HEK293 (cell line): ENCODE data around the gene TRIM5.
A peak's percentile ranks its signal among the peaks of the same experiment; 100 is the strongest.
"Not testable (repeated sequence)": the region's sequence is repeated elsewhere in the genome, so short reads cannot be mapped to it uniquely, and the experiment has no call there.

ENCODE experiments used
- CTCF ChIA-PET: fragments of 350-600 bp; formaldehyde crosslinking; extraction: SDS; loops from one replicate; lab custom pipeline; 2021; ENCODE audit warnings: antibody characterized with exemption; lab: Yijun Ruan, JAX
- POLR2A ChIA-PET: fragments of 300-600 bp; formaldehyde crosslinking; extraction: SDS; loops from one replicate; lab custom pipeline; 2020; ENCODE audit warnings: antibody characterized with exemption, inconsistent platforms; lab: Yijun Ruan, JAX
- H3K27ac ChIP-seq: fragments of 200-500 bp; sonication (Bioruptor generic); 2 replicates; pipeline ENCODE4 v1.5.1; 2014; ENCODE audit warnings: low read depth, low read length, control low read depth, inconsistent platforms; ENCODE audit errors: extremely low read depth
- H3K36me3 ChIP-seq, 2 experiments: fragments of 200-500 bp in 1 of 2; sonication (Bioruptor generic) in 1 of 2; 1 replicate in 1 of 2; 2 replicates in 1 of 2; pipeline ENCODE4 v1.5.1; 2014 to 2017; ENCODE audit warnings: inconsistent platforms in 2 of 2, low read length in 2 of 2; ENCODE audit not compliant: control insufficient read depth in 2 of 2, insufficient read depth in 1 of 2
- H3K4me1 ChIP-seq: fragments of 200-500 bp; sonication (Bioruptor generic); 2 replicates; pipeline ENCODE4 v1.5.1; 2014; ENCODE audit warnings: mild to moderate bottlenecking, low read length, inconsistent platforms; ENCODE audit not compliant: control insufficient read depth, insufficient read depth
- H3K4me3 ChIP-seq: 2 replicates; pipeline ENCODE4 v1.5.1; 2011; ENCODE audit warnings: low read depth, mild to moderate bottlenecking, control low read depth, low read length, moderate library complexity
- H3K9me3 ChIP-seq: fragments of 200-500 bp; sonication (Bioruptor generic); 2 replicates; pipeline ENCODE4 v1.5.1; 2014; ENCODE audit warnings: low read depth, low read length, inconsistent platforms; ENCODE audit not compliant: control insufficient read depth, insufficient read depth
- ZBTB8A ChIP-seq: fragments of 450-650 bp; formaldehyde crosslinking; IDR thresholded peaks from 2 replicates; pipeline ENCODE4 v1.5.1; 2016; ENCODE audit warnings: missing biosample characterization, missing genetic modification characterization
- ZNF138 ChIP-seq: fragments of 450-650 bp; formaldehyde crosslinking; IDR thresholded peaks from 2 replicates; pipeline ENCODE4 v1.5.1; 2016; ENCODE audit warnings: missing biosample characterization, missing genetic modification characterization, borderline replicate concordance
- ZNF146 ChIP-seq: fragments of 450-650 bp; formaldehyde crosslinking; IDR thresholded peaks from 2 replicates; pipeline ENCODE4 v1.5.1; 2016; ENCODE audit warnings: missing biosample characterization, missing genetic modification characterization
- ZNF274 ChIP-seq, 2 experiments: fragments of 200-500 bp in 1 of 2; fragments of 450-650 bp in 1 of 2; sonication (Bioruptor generic) in 1 of 2; formaldehyde crosslinking in 1 of 2; IDR thresholded peaks; 2 replicates each; pipeline versions ENCODE4 v1.5.1 to v1.6.1; 2014 to 2016; ENCODE audit warnings: borderline replicate concordance in 1 of 2, inconsistent platforms in 1 of 2, low read length in 1 of 2, missing biosample characterization in 1 of 2, missing genetic modification characterization in 1 of 2
- ZNF677 ChIP-seq: fragments of 450-650 bp; IDR thresholded peaks from 2 replicates; pipeline ENCODE4 v1.5.0; 2018; ENCODE audit warnings: missing biosample characterization, mild to moderate bottlenecking, missing genetic modification characterization, moderate library complexity
- ZNF791 ChIP-seq: fragments of 450-650 bp; formaldehyde crosslinking; IDR thresholded peaks from 2 replicates; pipeline ENCODE4 v1.5.1; 2016; ENCODE audit warnings: missing biosample characterization, missing genetic modification characterization
- TF ChIP-seq, protein P1 (sequence below): fragments of 450-650 bp; formaldehyde crosslinking; IDR thresholded peaks from 2 replicates; pipeline ENCODE4 v1.5.1; 2016; ENCODE audit warnings: missing biosample characterization, missing genetic modification characterization
- TF ChIP-seq, protein P2 (sequence below): fragments of 450-650 bp; formaldehyde crosslinking; IDR thresholded peaks from 2 replicates; pipeline ENCODE4 v1.5.1; 2017; ENCODE audit warnings: missing biosample characterization, missing genetic modification characterization
- TF ChIP-seq, protein P3 (sequence below): fragments of 450-650 bp; formaldehyde crosslinking; IDR thresholded peaks from 2 replicates; pipeline ENCODE4 v1.5.1; 2016; ENCODE audit warnings: missing biosample characterization, missing genetic modification characterization
- TF ChIP-seq, protein P4 (sequence below): fragments of 450-650 bp; IDR thresholded peaks from 2 replicates; pipeline ENCODE4 v1.5.1; 2018; ENCODE audit warnings: missing biosample characterization, mild to moderate bottlenecking, missing genetic modification characterization
- TF ChIP-seq, protein P5 (sequence below): fragments of 450-650 bp; formaldehyde crosslinking; IDR thresholded peaks from 2 replicates; pipeline ENCODE4 v1.5.1; 2016; ENCODE audit warnings: missing biosample characterization, missing genetic modification characterization, borderline replicate concordance

Gene TRIM5

DNA sequence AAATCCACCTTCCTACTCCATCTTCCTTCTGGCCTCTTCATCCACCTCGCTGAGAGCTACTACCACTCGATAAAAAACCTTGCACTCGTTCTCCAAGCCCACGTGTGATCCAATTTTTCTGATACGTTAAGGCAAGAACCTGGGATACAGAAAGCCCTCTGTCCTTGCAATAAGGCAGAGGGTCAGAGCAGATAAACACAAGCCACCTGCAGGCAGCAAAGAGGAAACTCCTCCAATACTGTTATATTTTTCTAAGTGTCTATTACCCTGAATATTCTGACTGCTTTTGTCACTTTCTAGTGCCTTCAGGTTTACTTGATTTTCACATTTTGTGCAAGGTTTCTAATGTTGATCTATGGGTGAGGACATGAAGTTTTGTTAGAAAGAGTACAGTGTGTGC lies 26.6 kb downstream of the TRIM5 start (continued):
- TF ChIP-seq, protein P1, sequence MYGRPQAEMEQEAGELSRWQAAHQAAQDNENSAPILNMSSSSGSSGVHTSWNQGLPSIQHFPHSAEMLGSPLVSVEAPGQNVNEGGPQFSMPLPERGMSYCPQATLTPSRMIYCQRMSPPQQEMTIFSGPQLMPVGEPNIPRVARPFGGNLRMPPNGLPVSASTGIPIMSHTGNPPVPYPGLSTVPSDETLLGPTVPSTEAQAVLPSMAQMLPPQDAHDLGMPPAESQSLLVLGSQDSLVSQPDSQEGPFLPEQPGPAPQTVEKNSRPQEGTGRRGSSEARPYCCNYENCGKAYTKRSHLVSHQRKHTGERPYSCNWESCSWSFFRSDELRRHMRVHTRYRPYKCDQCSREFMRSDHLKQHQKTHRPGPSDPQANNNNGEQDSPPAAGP, result no peak
- TF ChIP-seq, protein P2, sequence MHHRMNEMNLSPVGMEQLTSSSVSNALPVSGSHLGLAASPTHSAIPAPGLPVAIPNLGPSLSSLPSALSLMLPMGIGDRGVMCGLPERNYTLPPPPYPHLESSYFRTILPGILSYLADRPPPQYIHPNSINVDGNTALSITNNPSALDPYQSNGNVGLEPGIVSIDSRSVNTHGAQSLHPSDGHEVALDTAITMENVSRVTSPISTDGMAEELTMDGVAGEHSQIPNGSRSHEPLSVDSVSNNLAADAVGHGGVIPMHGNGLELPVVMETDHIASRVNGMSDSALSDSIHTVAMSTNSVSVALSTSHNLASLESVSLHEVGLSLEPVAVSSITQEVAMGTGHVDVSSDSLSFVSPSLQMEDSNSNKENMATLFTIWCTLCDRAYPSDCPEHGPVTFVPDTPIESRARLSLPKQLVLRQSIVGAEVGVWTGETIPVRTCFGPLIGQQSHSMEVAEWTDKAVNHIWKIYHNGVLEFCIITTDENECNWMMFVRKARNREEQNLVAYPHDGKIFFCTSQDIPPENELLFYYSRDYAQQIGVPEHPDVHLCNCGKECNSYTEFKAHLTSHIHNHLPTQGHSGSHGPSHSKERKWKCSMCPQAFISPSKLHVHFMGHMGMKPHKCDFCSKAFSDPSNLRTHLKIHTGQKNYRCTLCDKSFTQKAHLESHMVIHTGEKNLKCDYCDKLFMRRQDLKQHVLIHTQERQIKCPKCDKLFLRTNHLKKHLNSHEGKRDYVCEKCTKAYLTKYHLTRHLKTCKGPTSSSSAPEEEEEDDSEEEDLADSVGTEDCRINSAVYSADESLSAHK, result no peak

DNA sequence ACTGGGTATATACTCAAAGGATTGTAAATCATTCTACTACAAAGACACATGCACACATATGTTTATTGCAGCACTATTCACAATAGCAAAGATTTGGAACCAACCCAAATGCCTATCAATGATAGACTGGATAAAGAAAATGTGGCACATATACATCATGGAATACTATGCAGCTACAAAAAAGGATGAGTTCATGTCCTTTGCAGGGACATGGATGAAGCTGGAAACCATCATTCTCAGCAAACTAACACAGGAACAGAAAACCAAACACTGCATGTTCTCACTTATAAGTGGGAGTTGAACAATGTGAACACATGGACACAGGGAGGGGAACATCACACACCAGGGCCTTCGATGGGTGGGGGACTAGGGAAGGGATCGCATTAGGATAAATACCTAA lies 27.9 kb downstream of the TRIM5 start:
- POLR2A ChIA-PET, H3K36me3 ChIP-seq, CTCF ChIA-PET, H3K9me3 ChIP-seq, H3K4me3 ChIP-seq, H3K4me1 ChIP-seq, H3K27ac ChIP-seq: not testable (repeated sequence)
- peak; percentile 59 for TF ChIP-seq ZNF146 (tag by site-specific recombination)

DNA sequence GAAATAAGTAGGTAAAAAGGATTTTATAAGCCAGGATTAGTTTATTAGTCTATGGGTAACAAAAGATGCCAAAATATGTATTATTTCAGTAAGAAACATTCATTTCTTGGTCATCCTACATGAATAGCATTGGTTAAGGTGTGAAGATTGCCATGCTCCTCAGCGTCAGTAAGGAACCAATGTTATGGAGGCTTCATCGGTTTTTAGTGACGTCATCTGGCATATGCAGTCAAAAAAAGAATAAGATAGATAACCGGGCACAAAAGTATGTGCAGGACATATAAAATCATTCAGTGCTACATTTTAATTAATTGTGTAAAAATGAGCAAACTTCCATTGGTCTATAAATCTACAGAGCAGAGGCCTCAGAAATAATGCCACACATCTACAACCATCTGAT lies 29.4 kb downstream of the TRIM5 start:
- POLR2A ChIA-PET, result no interaction called here
- Histone ChIP-seq H3K4me3 (no peak overlapping the region), H3K9me3 (no peaks in the 10 kb centered on the region), H3K4me1 (no peaks in the 10 kb centered on the region), H3K27ac (no peak overlapping the region), H3K36me3 (no peaks in the 10 kb centered on the region)
- CTCF ChIA-PET, result no interaction called here
- TF ChIP-seq, protein P3, sequence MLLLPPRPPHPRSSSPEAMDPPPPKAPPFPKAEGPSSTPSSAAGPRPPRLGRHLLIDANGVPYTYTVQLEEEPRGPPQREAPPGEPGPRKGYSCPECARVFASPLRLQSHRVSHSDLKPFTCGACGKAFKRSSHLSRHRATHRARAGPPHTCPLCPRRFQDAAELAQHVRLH (tag by site-specific recombination), result no peak
- TF ChIP-seq, protein P4, sequence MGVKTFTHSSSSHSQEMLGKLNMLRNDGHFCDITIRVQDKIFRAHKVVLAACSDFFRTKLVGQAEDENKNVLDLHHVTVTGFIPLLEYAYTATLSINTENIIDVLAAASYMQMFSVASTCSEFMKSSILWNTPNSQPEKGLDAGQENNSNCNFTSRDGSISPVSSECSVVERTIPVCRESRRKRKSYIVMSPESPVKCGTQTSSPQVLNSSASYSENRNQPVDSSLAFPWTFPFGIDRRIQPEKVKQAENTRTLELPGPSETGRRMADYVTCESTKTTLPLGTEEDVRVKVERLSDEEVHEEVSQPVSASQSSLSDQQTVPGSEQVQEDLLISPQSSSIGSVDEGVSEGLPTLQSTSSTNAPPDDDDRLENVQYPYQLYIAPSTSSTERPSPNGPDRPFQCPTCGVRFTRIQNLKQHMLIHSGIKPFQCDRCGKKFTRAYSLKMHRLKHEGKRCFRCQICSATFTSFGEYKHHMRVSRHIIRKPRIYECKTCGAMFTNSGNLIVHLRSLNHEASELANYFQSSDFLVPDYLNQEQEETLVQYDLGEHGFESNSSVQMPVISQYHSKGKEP (tag by site-specific recombination), result no peak
- TF ChIP-seq ZNF138 (tag by site-specific recombination) (no peak), ZNF274 (IDR thresholded peaks at IDR 0.05; ENCODE audit: low read length) (no peak), ZNF274 (tag by site-specific recombination; IDR thresholded peaks at IDR 0.05; ENCODE audit: borderline replicate concordance) (no peak), ZNF791 (tag by site-specific recombination) (no peak)
- TF ChIP-seq, protein P5, sequence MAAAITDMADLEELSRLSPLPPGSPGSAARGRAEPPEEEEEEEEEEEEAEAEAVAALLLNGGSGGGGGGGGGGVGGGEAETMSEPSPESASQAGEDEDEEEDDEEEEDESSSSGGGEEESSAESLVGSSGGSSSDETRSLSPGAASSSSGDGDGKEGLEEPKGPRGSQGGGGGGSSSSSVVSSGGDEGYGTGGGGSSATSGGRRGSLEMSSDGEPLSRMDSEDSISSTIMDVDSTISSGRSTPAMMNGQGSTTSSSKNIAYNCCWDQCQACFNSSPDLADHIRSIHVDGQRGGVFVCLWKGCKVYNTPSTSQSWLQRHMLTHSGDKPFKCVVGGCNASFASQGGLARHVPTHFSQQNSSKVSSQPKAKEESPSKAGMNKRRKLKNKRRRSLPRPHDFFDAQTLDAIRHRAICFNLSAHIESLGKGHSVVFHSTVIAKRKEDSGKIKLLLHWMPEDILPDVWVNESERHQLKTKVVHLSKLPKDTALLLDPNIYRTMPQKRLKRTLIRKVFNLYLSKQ (tag by site-specific recombination), result no peak

DNA sequence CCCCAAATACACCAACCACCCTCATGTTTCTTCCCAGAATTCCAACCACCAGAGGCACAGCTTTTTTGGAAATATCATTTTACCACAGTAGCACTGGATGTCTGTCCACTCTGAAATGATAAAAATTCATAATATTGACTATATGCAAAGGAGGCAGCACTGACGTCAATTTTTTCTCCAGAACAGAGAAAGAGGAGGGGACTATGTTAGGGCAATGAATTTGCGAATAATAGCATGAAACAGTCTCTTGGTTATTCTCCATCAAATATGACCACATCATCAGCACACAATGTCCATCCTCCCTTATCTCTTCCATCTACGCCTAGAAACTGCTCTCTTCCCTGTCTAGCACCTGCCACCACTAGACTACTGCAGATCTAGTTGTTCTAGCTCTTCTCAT lies 38.7 kb downstream of the TRIM5 start:
- H3K27ac ChIP-seq, result no peak overlapping the region
- POLR2A ChIA-PET, result no interaction called here

More for the DNA sequence above, 38.7 kb downstream of the TRIM5 start:
- H3K4me3 ChIP-seq, result no peak overlapping the region
- no peaks in the 10 kb centered on the region for H3K4me1 ChIP-seq
- no peaks in the 10 kb centered on the region for H3K9me3 ChIP-seq
- no peaks in the 10 kb centered on the region for H3K36me3 ChIP-seq
- TF ChIP-seq ZBTB8A (tag by site-specific recombination) (no peak), ZNF677 (tag by site-specific recombination) (no peak)
- TF ChIP-seq, all 188 proteins: peak for 0
- CTCF ChIA-PET, result interaction anchor here (1.4 kb wide), 1 partner anchor 8 kb away, joined by 3 read pairs; no protein-coding TSS in a partner anchor
